ENCODE data around the gene DNAH8.

The DNAH8 gene

DNA sequence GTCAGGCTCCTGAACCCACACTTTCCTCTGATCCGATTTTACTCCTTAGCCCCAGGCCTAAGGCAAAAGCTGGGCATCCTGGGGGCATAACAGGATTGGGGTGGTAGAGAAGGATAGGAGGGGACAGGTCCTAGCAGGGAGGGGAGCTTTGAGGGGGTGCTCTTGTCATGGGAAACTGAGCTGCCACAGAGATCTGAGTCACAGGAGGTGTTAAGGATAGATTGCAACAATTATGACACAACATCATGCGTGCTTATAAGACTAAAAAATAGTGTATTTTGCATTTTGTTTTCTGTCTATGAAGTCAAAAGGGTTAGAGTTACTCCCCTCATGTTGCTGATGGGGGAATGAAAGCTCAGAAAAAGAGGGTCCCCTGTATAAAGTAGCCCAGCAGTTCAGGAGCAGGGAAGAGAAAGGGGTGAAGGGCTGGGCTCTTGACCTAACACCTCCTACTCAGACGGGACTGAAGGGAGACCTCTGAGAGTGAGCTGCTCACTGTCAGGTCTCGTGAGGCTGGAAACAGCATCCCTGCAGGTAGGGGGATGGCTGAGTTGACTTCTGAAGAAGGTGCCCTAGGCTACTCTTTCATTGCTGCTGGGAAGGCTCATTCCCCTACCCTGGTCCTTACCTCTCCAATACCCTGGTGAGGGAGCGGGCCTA lies 335.5 kb downstream of the DNAH8 start:
- no peak for DNase-seq (ENCODE audit: low read depth, low spot score)
- POLR2A ChIA-PET, result no interaction called here
- TF ChIP-seq, protein P1, sequence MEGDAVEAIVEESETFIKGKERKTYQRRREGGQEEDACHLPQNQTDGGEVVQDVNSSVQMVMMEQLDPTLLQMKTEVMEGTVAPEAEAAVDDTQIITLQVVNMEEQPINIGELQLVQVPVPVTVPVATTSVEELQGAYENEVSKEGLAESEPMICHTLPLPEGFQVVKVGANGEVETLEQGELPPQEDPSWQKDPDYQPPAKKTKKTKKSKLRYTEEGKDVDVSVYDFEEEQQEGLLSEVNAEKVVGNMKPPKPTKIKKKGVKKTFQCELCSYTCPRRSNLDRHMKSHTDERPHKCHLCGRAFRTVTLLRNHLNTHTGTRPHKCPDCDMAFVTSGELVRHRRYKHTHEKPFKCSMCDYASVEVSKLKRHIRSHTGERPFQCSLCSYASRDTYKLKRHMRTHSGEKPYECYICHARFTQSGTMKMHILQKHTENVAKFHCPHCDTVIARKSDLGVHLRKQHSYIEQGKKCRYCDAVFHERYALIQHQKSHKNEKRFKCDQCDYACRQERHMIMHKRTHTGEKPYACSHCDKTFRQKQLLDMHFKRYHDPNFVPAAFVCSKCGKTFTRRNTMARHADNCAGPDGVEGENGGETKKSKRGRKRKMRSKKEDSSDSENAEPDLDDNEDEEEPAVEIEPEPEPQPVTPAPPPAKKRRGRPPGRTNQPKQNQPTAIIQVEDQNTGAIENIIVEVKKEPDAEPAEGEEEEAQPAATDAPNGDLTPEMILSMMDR (IDR thresholded peaks at IDR 0.05; ENCODE audit: insufficient read depth, low read length, missing control alignments), result no peak
- CTCF ChIA-PET, result no interaction called here
- no peak overlapping the region for H3K4me3 ChIP-seq (ENCODE audit: low read depth, low read length)

DNA sequence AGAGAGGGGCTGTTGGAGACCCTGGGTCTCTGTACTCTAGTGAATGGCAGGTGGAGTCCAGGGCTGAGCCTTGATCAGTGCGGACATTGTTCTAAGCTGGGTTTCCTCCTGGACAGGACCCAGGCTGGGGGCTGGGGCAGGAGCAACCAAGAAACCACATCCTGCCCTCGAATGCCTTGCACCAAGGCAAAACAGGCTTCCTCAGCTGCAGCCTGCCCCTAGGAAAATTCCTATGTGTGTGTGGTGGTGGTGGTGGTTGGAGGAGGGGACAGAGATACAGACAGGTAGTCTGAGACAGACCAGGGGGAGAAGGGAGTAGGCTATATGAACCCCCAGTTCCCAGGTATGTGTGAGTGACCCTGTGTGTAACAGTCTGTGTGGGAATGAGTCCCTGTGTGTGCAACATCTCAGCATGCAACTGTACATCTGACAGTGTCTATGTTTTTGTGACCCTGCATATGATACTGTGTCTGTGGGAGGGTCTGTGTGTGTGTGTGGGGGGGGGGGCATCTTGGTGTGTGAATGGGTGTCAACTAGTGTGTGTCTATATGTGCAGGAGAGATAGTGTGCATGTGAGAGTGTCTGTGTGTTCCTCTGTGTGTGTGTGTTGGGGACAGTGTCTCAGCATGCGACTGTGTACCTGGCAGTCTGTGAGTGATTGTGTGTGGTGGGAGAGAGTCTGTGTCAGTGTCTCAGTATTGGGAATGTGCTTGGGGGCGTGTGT lies 336.4 kb downstream of the DNAH8 start:
- CTCF ChIA-PET, result no interaction called here

GRCh38 chr6:39053016-39053624 lies 338.0 kb downstream of the DNAH8 start:
- no peak overlapping the region for H3K4me3 ChIP-seq (ENCODE audit: low read depth, low read length)
- ChIA-PET POLR2A (no interaction called here), CTCF (no interaction called here)
- TF ChIP-seq, protein P1 (IDR thresholded peaks at IDR 0.05; ENCODE audit: insufficient read depth, low read length, missing control alignments), result no peak
- no peak for DNase-seq (ENCODE audit: low read depth, low spot score)

More for the DNA sequence above, 336.4 kb downstream of the DNAH8 start:
- H3K4me3 ChIP-seq (ENCODE audit: low read depth, low read length), result no peak overlapping the region
- TF ChIP-seq, protein P1 (IDR thresholded peaks at IDR 0.05; ENCODE audit: insufficient read depth, low read length, missing control alignments), result no peak
- POLR2A ChIA-PET, result no interaction called here
- DNase-seq (ENCODE audit: low read depth, low spot score), result no peak

- POLR2A ChIA-PET, result no interaction called here
- no peak for DNase-seq (ENCODE audit: low read depth, low spot score)
- TF ChIP-seq, protein P1 (IDR thresholded peaks at IDR 0.05; ENCODE audit: insufficient read depth, low read length, missing control alignments), result no peak
- CTCF ChIA-PET, result no interaction called here
- no peak overlapping the region for H3K4me3 ChIP-seq (ENCODE audit: low read depth, low read length)
Measured at GRCh38 chr6:39053854-39054576, 338.9 kb downstream of the DNAH8 start.

GRCh38 chr6:39054577-39055142 lies 339.5 kb downstream of the DNAH8 start:
- H3K4me3 ChIP-seq (ENCODE audit: low read depth, low read length), result no peak overlapping the region
- TF ChIP-seq, protein P1 (IDR thresholded peaks at IDR 0.05; ENCODE audit: insufficient read depth, low read length, missing control alignments), result no peak
- ChIA-PET POLR2A (no interaction called here), CTCF (interaction anchor here (1.3 kb wide), 2 partner anchors 13 to 250 kb away, joined by 3 read pairs; no protein-coding TSS in a partner anchor)
- no peak for DNase-seq (ENCODE audit: low read depth, low spot score)

Measured in AG04449 (cell line).